IMR-90 (cell line): Measurements from ENCODE around the gene MAT2B. TPM values are rescaled to one million over a fixed set of nuclear protein-coding genes. Genes with fewer than 3 reads are reported as not detected.

ENCODE experiments used
- ATAC-seq: fragments of 200-7000 bp; cut with Tn5 transposase; 2 replicates; pipeline ENCODE4 v1.9.1; 2020; ENCODE audit warnings: low read depth, mild to moderate bottlenecking, moderate library complexity
- BruUV-seq: library from RNA; stranded (reverse); fragments of 400-500 nt; replicated peaks from 2 replicates; lab custom pipeline; 2021; lab: Mats Ljungman, UMichigan
- CTCF ChIA-PET: fragments of 300-600 bp; formaldehyde crosslinking; extraction: SDS; loops from one replicate; lab custom pipeline; 2021; ENCODE audit warnings: antibody characterized with exemption; lab: Yijun Ruan, JAX
- POLR2A ChIA-PET: fragments of 300-600 bp; sonication (Branson Sonifier 250); formaldehyde crosslinking; loops from one replicate; lab custom pipeline; 2022; ENCODE audit warnings: antibody characterized with exemption; ENCODE audit not compliant: unreplicated experiment; lab: Charles Lee
- DNase-seq: peaks from one replicate; pipeline ENCODE4 v3.0.0; 2013
- H2AFZ ChIP-seq: replicated peaks from 2 replicates; pipeline ENCODE3; 2013; ENCODE audit warnings: low read length, mild to moderate bottlenecking; ENCODE audit not compliant: poor library complexity
- H2AK5ac ChIP-seq: 2 replicates; pipeline ENCODE4 v1.6.1; 2013; ENCODE audit warnings: low read depth, low read length, inconsistent platforms
- H2AK9ac ChIP-seq: replicated peaks from 2 replicates; pipeline ENCODE3; 2013; ENCODE audit warnings: mild to moderate bottlenecking, low read depth, low read length, moderate library complexity; ENCODE audit not compliant: poor library complexity
- H2BK120ac ChIP-seq: 2 replicates; pipeline ENCODE4 v1.6.1; 2013; ENCODE audit warnings: low read depth, low read length, inconsistent platforms
- H2BK15ac ChIP-seq: 3 replicates; pipeline ENCODE4 v1.6.1; 2013; ENCODE audit warnings: low read depth, low read length, inconsistent platforms
- H2BK20ac ChIP-seq: 2 replicates; pipeline ENCODE4 v1.6.1; 2013; ENCODE audit warnings: low read depth, mild to moderate bottlenecking, inconsistent platforms, low read length, moderate library complexity
- H2BK5ac ChIP-seq: 2 replicates; pipeline ENCODE4 v1.6.1; 2013; ENCODE audit warnings: mild to moderate bottlenecking, low read depth, low read length, inconsistent platforms; ENCODE audit not compliant: poor library complexity, severe bottlenecking
- H3K14ac ChIP-seq: replicated peaks from 2 replicates; pipeline ENCODE4 v1.6.1; 2013; ENCODE audit warnings: low read depth, low read length, inconsistent platforms
- H3K18ac ChIP-seq: 2 replicates; pipeline ENCODE4 v1.6.1; 2013; ENCODE audit warnings: low read depth, low read length, control low read depth
- H3K23ac ChIP-seq: 2 replicates; pipeline ENCODE4 v1.6.1; 2013; ENCODE audit warnings: low read depth, low read length, inconsistent platforms
- H3K27ac ChIP-seq: 2 replicates; pipeline ENCODE4 v1.5.1; 2013; ENCODE audit warnings: mild to moderate bottlenecking, control low read depth, low read length; ENCODE audit not compliant: insufficient read depth
- H3K27me3 ChIP-seq: 2 replicates; pipeline ENCODE4 v1.6.1; 2013; ENCODE audit warnings: low read length; ENCODE audit not compliant: control insufficient read depth, insufficient read depth
- H3K36me3 ChIP-seq: 2 replicates; pipeline ENCODE4 v1.6.1; 2013; ENCODE audit warnings: low read length, mixed read lengths; ENCODE audit not compliant: control insufficient read depth, insufficient read depth
- H3K4ac ChIP-seq: 2 replicates; pipeline ENCODE4 v1.6.1; 2013; ENCODE audit warnings: low read depth, low read length, inconsistent platforms
- H3K4me1 ChIP-seq: 2 replicates; pipeline ENCODE4 v1.6.1; 2013; ENCODE audit warnings: low read length, mixed read lengths; ENCODE audit not compliant: control insufficient read depth, insufficient read depth
- H3K4me2 ChIP-seq: 2 replicates; pipeline ENCODE4 v1.6.1; 2013; ENCODE audit warnings: low read depth, mild to moderate bottlenecking, control low read depth, low read length, moderate library complexity
- H3K4me3 ChIP-seq: 2 replicates; pipeline ENCODE4 v1.5.1; 2013; ENCODE audit warnings: low read depth, mild to moderate bottlenecking, control low read depth, low read length, moderate library complexity; ENCODE audit not compliant: insufficient read depth
- H3K56ac ChIP-seq: 2 replicates; pipeline ENCODE4 v1.6.1; 2013; ENCODE audit warnings: low read length, inconsistent platforms; ENCODE audit not compliant: insufficient read depth; ENCODE audit errors: extremely low read depth
- H3K79me1 ChIP-seq, 2 experiments: 2 replicates each; pipeline ENCODE4 v1.6.1; 2013; ENCODE audit warnings: low read length in 2 of 2, inconsistent platforms in 1 of 2, low read depth in 1 of 2
- H3K9ac ChIP-seq: 2 replicates; pipeline ENCODE4 v1.6.1; 2013; ENCODE audit warnings: low read depth, low read length, control low read depth
- H3K9me1 ChIP-seq: 2 replicates; pipeline ENCODE4 v1.6.1; 2013; ENCODE audit warnings: low read length, inconsistent platforms; ENCODE audit not compliant: insufficient read depth
- H3K9me3 ChIP-seq: 2 replicates; pipeline ENCODE4 v1.6.1; 2013; ENCODE audit warnings: low read length; ENCODE audit not compliant: control insufficient read depth, insufficient read depth
- H4K20me1 ChIP-seq: 2 replicates; pipeline ENCODE4 v1.6.1; 2013; ENCODE audit warnings: low read length, inconsistent platforms; ENCODE audit not compliant: insufficient read depth
- H4K5ac ChIP-seq: 2 replicates; pipeline ENCODE4 v1.6.1; 2013; ENCODE audit warnings: mild to moderate bottlenecking, low read depth, low read length, control low read depth
- H4K8ac ChIP-seq, 2 experiments: 2 replicates each; pipeline ENCODE4 v1.6.1; 2013; ENCODE audit warnings: low read depth in 2 of 2, low read length in 2 of 2, control low read depth in 1 of 2, inconsistent platforms in 1 of 2
- H4K91ac ChIP-seq: 2 replicates; pipeline ENCODE4 v1.6.1; 2013; ENCODE audit warnings: low read depth, low read length, inconsistent platforms; ENCODE audit not compliant: insufficient read depth
- CEBPB ChIP-seq: IDR thresholded peaks from 2 replicates; pipeline ENCODE4 v1.6.1; 2012; ENCODE audit warnings: low read depth, low read length, improper control_type of control experiment
- MAFK ChIP-seq: IDR thresholded peaks from 2 replicates; pipeline ENCODE4 v1.6.1; 2012; ENCODE audit warnings: low read depth, low read length, improper control_type of control experiment
- MXI1 ChIP-seq: IDR thresholded peaks from 2 replicates; pipeline ENCODE4 v1.6.1; 2012; ENCODE audit warnings: low read depth, mild to moderate bottlenecking, low read length, moderate library complexity, borderline replicate concordance
- POLR2A ChIP-seq: IDR thresholded peaks from 2 replicates; pipeline ENCODE4 v1.6.1; 2012; ENCODE audit warnings: mild to moderate bottlenecking, low read depth, low read length
- RAD21 ChIP-seq: IDR thresholded peaks from 2 replicates; pipeline ENCODE4 v1.6.1; 2012; ENCODE audit warnings: low read length, improper control_type of control experiment
- RCOR1 ChIP-seq: IDR thresholded peaks from 2 replicates; pipeline ENCODE4 v1.6.1; 2012; ENCODE audit warnings: mild to moderate bottlenecking, low read length, improper control_type of control experiment; ENCODE audit not compliant: insufficient replicate concordance
- RFX5 ChIP-seq: IDR thresholded peaks from 2 replicates; pipeline ENCODE4 v1.8.0; 2012; ENCODE audit warnings: low read depth, mild to moderate bottlenecking, low read length, moderate library complexity
- SMC3 ChIP-seq: fragments of 150-350 bp; IDR thresholded peaks from 2 replicates; pipeline ENCODE4 v1.6.1; 2016; ENCODE audit warnings: low read depth, mild to moderate bottlenecking, antibody characterized with exemption, low read length, moderate library complexity
- USF2 ChIP-seq: fragments of 150-350 bp; IDR thresholded peaks from 2 replicates; pipeline ENCODE4 v1.6.1; 2017; ENCODE audit warnings: mild to moderate bottlenecking, antibody characterized with exemption, low read length, low read depth
- WGBS, 2 experiments: methylation state at CpG; one replicate each; pipeline versions ENCODE4 v1.1.5 to v1.1.7; 2013; ENCODE audit warnings: missing lambda C conversion rate in 2 of 2; ENCODE audit not compliant: insufficient read length in 1 of 2; ENCODE audit errors: extremely low coverage in 2 of 2; 5-methylcytosine and 5-hydroxymethylcytosine counted together
- dilution Hi-C: fragments of 300-500 bp; cut with HindIII; formaldehyde crosslinking; loops from one replicate; pipeline ENCODE4 v1.14.3; 2018; ENCODE audit warnings: low sequenced_read_pairs; ENCODE audit not compliant: unreplicated experiment
- in situ Hi-C: fragments of 300-500 bp; cut with MboI; formaldehyde crosslinking; loops from 3 replicates; pipeline ENCODE4 v1.14.3; 2019; ENCODE audit warnings: low sequenced_read_pairs, inconsistent platforms, mixed read lengths
- intact Hi-C: fragments of 100-400 bp; cut with micrococcal nuclease; formaldehyde crosslinking; loops from 2 replicates; pipeline ENCODE4 v1.10.0; 2022
- polyA plus RNA-seq, 3 experiments: library from polyadenylated mRNA; depleted of rRNA; stranded (reverse); fragments of >200 nt; gene quantifications; 2 replicates each; pipeline ENCODE4 v1.2.3, GENCODE V29; 2012; ENCODE audit warnings: low replicate concordance in 1 of 3
- total RNA-seq: library from RNA; depleted of rRNA; stranded (reverse); fragments of >200 nt; gene quantifications from 2 replicates; pipeline ENCODE4 v1.2.3, GENCODE V29; 2012

MAT2B gene
- total and polyA plus RNA-seq, 2 of the 4 experiments (the other 2 are of a cell fraction) = 41.7 to 80.3 TPM

- ChIA-PET CTCF (interaction anchor here (0.6 to 0.7 kb wide), 2 partner anchors 16 to 27 kb away, joined by 3 read pairs; no protein-coding TSS in a partner anchor), POLR2A (no interaction called here)
- H3K27me3 ChIP-seq = no peaks in the 10 kb centered on the region
- H3K79me1 ChIP-seq = peaks cover 0 to 16% of the 10 kb centered on the region in 2 experiments; a peak in 2 of 4 replicates
- no peak for DNase-seq
- H3K27ac ChIP-seq = peak overlapping the region; percentile 84
- peaks cover 13% of the 10 kb centered on the region; the same call in 1 of the 2 replicates for H4K20me1 ChIP-seq
- H3K9me1 ChIP-seq = no peaks in the 10 kb centered on the region
- ATAC-seq = peak; percentile 10
- peaks cover 2% of the 10 kb centered on the region for H3K4me1 ChIP-seq
- intact Hi-C loops = no loop called here
- H2BK120ac ChIP-seq = peak overlapping the region; percentile 68
- peak overlapping the region; percentile 89; the same call in 1 of the 2 replicates for H3K56ac ChIP-seq
- H4K91ac ChIP-seq = peak overlapping the region; percentile 67
- H2BK5ac ChIP-seq = peak overlapping the region; percentile 88
- H2AK9ac ChIP-seq = peak overlapping the region; percentile 1
- BruUV-seq = no TSS peak
- H3K14ac ChIP-seq = peak overlapping the region; percentile 90; the same call in 1 of the 2 replicates
- no peaks in the 10 kb centered on the region for H3K9me3 ChIP-seq
- H3K4me2 ChIP-seq = peak overlapping the region; percentile 81
- dilution Hi-C loops = no loop called here
- peak overlapping the region; percentile 76 to 78; a peak in 3 of 4 replicates for H4K8ac ChIP-seq
- H3K9ac ChIP-seq = peak overlapping the region; percentile 75
- TF ChIP-seq RFX5 (no peak), SMC3 (no peak), RCOR1 (no peak), POLR2A (no peak), MAFK (no peak), MXI1 (no peak), RAD21 (no peak), USF2 (no peak), CEBPB (no peak)
- peak overlapping the region; percentile 80; the same call in 1 of the 2 replicates for H3K23ac ChIP-seq
- in situ Hi-C loops = no loop called here
- H2BK15ac ChIP-seq = peak overlapping the region; percentile 84; the same call in 1 of the 3 replicates
- no peaks in the 10 kb centered on the region for H3K36me3 ChIP-seq
- no CpG with 5 or more reads among the region's 7 CpGs for WGBS, 2 experiments
- H3K4ac ChIP-seq = peak overlapping the region; percentile 89
- peak overlapping the region; percentile 44; the same call in 1 of the 2 replicates for H4K5ac ChIP-seq
- no peak overlapping the region for H2BK20ac ChIP-seq
- H3K4me3 ChIP-seq = peak overlapping the region; percentile 74
- peak overlapping the region; percentile 63; the same call in 1 of the 2 replicates for H3K18ac ChIP-seq
- no peak overlapping the region for H2AK5ac ChIP-seq
- H2AFZ ChIP-seq = peak overlapping the region; percentile 94
Measured at GRCh38 chr5:163505049-163505367, 411 bp upstream of the MAT2B start.
